ENCODE measurements around the gene CNGA3.
"Not testable (repeated sequence)": the region's sequence is repeated elsewhere in the genome, so short reads cannot be mapped to it uniquely, and the experiment has no call there.

Gene CNGA3

DNA sequence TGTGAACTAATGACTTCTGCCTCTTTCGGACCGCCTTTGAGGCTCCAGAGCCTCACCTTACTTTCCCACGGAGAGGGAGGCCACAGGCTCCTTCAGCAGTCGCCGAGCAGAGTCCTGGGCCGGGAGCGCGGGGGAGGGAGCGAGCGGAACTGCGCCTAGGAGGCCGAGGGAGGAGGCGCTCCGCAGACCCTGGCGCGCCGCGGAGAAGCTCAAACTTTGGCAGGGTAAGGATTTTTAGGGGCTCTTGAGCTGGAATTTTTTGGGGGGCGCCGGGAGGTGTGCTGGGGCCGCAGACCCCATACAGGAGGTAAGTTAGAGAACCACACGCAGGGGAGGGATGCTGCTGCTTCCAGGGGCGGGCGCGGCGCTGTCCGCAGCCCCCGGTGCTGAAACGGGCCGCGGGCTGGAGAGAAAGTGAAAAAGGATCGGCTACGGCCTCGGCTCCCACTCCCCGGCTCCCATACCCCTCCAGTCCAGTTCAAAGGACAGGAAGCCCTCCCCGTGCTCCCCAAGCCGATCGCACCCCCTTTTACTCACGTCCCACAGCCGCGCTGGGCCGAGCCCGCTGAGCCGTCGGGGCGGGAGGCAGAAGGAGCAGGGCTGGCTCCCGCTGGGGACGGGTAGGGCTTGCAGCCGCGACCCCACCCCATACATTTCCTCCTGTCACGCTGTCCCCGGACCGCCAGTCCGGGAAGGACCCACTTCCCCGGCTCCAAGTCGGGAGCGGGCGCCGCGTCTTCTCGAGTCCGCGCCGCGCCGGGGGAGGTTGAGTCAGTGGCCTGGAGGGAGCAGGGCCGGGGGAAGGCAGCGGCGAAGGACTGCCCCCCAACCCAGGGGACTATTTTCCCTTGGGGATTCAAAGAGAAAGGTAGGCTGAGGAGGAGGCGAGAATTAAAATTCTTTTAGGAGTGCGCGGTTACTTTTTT is at the start of gene CNGA3:
Gene CNGA3 (plus strand): TSS at position 146 of the 926 bp plus-strand sequence. CDS start 23,520 bp downstream, outside the sequence.
- no peak for DNase-seq

DNA sequence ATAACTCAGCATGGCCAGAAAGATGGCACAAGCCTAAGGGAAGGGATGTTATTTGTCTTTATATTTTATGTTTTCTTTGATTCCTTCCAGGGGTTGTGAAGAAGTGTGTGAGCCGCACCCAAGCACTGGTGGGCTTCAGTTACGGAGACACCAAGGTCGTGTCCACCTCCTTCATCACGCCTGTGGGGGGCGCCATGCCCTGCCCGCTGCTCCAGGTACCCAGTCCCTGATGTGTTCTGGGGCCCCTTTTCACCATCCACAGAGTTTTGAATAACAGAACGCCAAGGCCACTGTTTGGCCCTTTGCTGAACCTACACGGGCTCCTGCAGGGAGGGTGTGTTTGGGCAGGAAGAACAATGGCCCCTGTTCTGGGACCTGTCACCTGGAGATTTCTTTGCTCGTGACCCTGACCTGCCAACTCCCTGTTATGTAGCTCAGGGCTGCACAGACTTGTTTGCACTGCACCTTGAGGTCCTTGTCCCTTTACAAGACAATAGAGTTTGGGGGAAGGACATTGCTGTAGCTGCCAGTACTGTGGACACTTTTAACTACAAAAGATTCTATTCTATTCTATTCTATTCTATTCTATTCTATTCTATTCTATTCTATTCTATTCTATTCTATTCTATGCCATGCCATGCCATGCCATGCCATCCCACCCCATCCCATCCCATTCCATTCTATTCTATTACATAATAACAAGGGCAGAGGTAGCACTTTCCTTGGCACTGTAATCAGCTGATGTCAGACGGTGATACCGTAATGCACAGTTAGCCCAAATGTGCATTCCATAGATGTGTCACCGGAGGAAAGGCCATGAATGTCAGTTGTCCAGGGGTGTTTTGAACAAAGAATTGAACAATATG is 48.2 kb upstream of the CNGA3 start:
- DNase-seq: no peak

GRCh38 chr2:98298683-98299164 is 47.5 kb upstream of the CNGA3 start:
- DNase-seq: no peak

- DNase-seq: no peak
These were observed 46.9 kb upstream of the CNGA3 start for GRCh38 chr2:98299211-98299905.

DNA sequence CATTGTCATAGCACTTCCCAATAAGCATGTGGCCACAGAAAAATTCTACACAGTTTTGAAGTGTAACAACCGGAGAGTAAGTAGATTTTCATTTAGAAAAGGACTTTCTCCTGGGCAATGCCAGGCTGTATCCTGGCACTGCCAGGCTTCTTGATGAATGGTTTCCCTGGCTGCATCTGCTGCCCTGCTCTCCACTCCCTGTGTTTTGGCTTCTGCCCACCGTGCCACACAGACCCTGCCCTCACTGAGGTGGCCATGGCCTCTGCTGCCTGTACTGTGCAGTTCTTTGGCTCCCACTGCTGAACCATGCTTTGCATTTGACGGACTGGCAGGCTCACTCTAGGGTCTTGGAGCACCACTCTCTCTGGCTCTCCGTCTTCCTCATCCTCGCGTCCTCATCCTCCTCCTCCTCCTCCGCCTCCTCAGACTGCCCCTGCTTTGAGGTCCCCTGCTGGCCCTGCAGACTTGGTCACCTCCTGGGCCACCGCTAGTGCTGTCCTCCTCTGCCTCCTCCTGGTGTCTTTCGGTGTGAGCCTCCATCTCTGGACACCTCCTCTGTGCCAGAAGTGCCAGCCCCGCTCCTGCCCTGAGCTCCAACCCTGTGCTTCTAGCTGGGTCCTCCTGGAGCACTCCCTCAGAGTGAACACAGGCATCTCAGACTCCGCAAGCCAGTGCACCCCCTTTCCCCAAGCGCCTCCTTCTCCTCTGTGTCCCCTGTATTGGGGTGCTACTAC is 45.9 kb upstream of the CNGA3 start:
- no peak for DNase-seq

DNA sequence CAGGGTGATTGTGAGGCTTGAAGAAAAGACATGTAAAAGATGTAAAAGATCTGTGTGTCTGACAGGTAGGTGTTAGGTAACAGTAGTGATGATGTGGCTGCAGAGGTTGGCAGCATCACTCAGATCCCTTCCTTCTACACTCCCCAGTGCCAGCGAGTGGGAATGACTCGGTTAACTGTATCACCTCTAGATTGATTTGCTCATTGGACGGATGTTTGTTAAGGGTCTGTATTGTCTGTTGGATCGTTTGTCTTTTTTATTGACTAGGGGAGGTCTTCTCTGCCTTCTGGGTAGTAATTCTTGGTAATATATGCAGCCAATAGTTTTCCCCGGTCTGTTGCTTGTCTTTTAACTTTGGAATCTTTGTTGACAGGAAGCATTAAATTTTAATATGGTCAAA is 44.8 kb upstream of the CNGA3 start:
- no peak for DNase-seq

GRCh38 chr2:98307131-98307696 is 39.0 kb upstream of the CNGA3 start:
- DNase-seq: not testable (repeated sequence)

GRCh38 chr2:98308068-98308467 is 38.2 kb upstream of the CNGA3 start:
- no peak for DNase-seq

GRCh38 chr2:98308532-98308931 is 37.7 kb upstream of the CNGA3 start:
- DNase-seq: no peak

- DNase-seq: no peak
These were observed 36.7 kb upstream of the CNGA3 start for GRCh38 chr2:98309580-98309979.

DNA sequence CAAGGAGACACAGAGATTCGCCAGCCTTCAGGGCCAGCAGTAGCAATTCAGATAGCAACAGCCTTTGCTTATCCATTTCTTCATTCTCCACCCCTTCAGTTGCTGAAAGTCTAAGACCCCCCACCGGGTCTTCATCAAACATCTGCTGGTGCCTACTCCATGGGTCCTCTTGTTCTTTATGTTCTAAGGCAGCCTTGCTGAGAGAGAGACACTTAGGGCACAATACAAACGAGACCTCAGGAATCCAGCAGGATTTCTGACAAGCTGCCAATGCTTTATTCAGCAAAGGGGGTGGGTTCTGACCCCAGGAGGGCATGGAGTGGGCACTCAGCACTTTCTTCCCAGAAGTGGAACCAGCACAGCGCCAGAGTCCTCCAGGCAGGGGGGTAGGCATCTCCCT is 36.2 kb upstream of the CNGA3 start:
- no peak for DNase-seq

- no peak for DNase-seq
These were observed 35.2 kb upstream of the CNGA3 start for GRCh38 chr2:98311090-98311489.

DNA sequence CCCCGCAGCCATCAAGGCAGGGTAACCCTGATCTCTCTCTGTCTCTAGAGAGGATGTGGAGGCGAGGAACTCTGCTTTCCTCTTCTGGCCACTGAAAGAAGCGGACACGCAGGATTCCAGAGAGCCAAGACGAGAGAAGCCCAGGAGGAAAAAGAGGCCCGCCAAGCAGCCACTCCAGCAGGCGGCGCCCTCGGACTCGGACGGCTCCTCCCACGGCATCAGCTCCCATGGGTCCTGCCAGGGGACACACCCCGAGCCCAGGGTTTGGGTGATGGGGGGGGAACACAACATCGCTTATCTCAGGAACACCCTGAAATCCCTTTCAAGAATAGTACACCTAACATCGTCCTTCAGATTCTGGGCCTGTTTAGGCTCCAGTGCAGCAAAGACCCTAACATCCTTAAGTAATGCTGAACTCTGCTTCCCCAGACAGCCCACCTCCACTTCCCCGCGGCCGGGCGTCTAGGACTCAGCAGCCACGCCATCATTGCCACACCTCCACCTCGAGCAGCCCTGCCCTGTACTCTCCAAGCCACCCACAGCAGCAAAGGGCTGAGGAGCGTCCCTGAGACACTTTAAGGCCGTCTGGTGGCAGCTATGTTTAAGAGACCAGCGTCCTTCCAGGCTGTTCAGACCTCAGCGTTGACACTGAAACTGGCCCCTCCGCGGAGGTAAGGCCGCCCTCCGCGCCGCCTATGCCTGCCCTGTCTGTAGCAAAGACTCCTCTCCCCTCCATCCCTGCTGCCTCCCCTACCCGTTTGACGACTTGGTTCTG is 34.3 kb upstream of the CNGA3 start:
- DNase-seq: no peak

DNA sequence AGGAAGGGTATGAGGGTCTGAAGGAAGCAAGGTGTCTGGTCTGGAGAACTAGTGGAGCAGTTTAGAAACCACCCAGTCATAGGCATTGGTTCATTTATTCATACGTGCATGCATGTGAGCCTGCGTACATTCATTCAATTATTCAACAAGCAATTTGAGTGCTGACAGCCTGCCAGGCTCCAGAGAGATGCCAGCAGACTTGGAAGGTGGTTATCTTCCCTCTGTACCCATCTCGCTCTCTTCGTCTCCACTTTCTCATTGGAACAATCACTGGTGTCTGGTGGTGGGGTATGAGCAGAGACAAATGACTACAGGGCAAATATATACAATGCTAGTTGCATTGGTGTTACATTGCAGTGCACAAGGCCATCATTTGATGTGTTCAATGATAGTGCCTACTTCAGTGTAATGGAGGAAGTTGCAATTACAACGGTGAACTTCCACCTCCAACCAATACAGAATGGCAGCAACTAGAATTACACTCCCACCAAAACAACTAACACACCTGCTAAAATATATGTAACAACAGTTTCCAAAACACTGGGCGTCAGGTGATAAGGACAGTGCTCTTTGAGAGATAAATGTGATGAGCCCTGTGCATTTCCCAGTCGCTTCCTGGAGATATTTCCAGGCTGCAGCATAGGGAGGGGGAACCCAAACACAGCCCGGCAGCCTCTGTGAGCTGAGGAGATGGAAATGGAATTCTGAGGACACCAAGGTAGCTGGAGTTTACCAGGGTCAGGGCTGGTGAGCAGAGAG is 32.6 kb upstream of the CNGA3 start:
- no peak for DNase-seq

- DNase-seq: no peak
These were observed 32.0 kb upstream of the CNGA3 start for GRCh38 chr2:98314251-98314650.

- DNase-seq: no peak
These were observed 30.3 kb upstream of the CNGA3 start for GRCh38 chr2:98315957-98316356.

GRCh38 chr2:98317214-98317613 is 29.0 kb upstream of the CNGA3 start:
- DNase-seq: no peak

DNA sequence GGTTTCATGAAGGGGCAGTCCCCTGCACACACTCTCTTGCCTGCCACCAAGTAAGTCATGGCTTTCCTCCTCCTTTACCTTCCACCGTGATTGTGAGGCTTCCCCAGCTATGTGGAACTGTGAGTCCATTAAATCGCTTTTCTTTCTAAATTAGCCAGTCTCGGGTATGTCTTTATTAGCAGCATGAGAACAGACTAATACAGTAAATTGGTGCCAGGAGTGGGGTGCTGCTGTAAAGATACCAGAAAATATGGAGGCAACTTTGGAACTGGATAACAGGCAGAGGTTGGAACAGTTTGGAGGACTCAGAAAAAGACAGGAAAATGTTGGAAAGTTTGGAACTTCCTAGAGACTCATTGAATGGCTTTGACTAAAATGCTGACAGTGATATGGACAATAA is 26.1 kb upstream of the CNGA3 start:
- DNase-seq: not testable (repeated sequence)

GRCh38 chr2:98324181-98324580 is 22.1 kb upstream of the CNGA3 start:
- DNase-seq: no peak

DNA sequence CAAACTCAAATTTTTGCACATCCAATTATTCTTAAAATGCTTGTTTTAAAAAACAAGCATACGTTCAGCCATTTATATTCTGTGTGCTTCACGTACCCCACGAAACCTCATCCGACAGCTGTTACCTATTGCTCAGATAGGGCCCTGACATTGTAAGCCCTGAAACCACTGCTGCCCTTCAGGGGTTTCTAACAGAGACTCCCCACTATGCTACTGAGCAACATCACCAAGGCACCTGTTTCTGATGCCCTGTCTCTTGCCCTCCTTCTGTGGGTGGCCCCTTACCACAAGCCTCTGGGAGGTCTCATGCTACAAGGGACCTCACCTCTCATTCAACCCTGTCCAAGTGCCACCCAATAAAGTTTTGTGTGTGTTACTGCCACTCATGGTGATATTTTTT is 18.5 kb upstream of the CNGA3 start:
- DNase-seq: no peak
